WERI-Rb-1 (cell line): ENCODE measurements around the gene LHFPL2.

Source experiments
- DNase-seq: peaks from one replicate; pipeline ENCODE4 v3.0.0-alpha.2; 2020
- H3K27ac ChIP-seq: fragments of 250-450 bp; sonication (Bioruptor Pico); 2 replicates; pipeline ENCODE4 v1.5.1; 2020; ENCODE audit warnings: mild to moderate bottlenecking, moderate library complexity
- H3K27me3 ChIP-seq: fragments of 250-450 bp; sonication (Bioruptor Pico); 2 replicates; pipeline ENCODE4 v1.5.1; 2021; ENCODE audit warnings: mild to moderate bottlenecking, low read depth, moderate library complexity; ENCODE audit not compliant: insufficient read depth, severe bottlenecking
- H3K36me3 ChIP-seq: fragments of 250-450 bp; sonication (Bioruptor Pico); 2 replicates; pipeline ENCODE4 v1.5.1; 2020; ENCODE audit warnings: mild to moderate bottlenecking, moderate library complexity
- H3K4me3 ChIP-seq: 2 replicates; pipeline ENCODE4 v1.5.1; 2011; ENCODE audit warnings: low read depth, mild to moderate bottlenecking, control low read depth, low read length
- H3K9me3 ChIP-seq: fragments of 250-450 bp; sonication (Bioruptor Pico); 2 replicates; pipeline ENCODE4 v1.5.1; 2021; ENCODE audit warnings: mild to moderate bottlenecking, moderate library complexity; ENCODE audit not compliant: severe bottlenecking
- CTCF ChIP-seq: IDR thresholded peaks from 2 replicates; pipeline ENCODE4 v1.5.1; 2011; ENCODE audit warnings: low read depth, mild to moderate bottlenecking, control low read depth, inconsistent platforms, low read length

Gene LHFPL2

GRCh38 chr5:78555870-78556269 lies 92.7 kb downstream of the LHFPL2 start:
- TF ChIP-seq CTCF, result 0 out of 2 replicates have a peak, but pooled peaks have one; percentile 27
- DNase-seq, result no peak
- Histone ChIP-seq H3K9me3 (no peaks in the 10 kb centered on the region), H3K27me3 (no peaks in the 10 kb centered on the region), H3K36me3 (no peaks in the 10 kb centered on the region; the same call in 1 of the 2 replicates), H3K4me3 (no peak overlapping the region), H3K27ac (no peak overlapping the region)

GRCh38 chr5:78554670-78555069 lies 93.9 kb downstream of the LHFPL2 start:
- H3K27ac ChIP-seq, result no peak overlapping the region
- no peak overlapping the region for H3K4me3 ChIP-seq
- TF ChIP-seq CTCF, result no peak
- peaks cover under 1% of the 10 kb centered on the region for H3K36me3 ChIP-seq
- H3K27me3 ChIP-seq, result no peaks in the 10 kb centered on the region
- no peak for DNase-seq
- no peaks in the 10 kb centered on the region for H3K9me3 ChIP-seq

DNA sequence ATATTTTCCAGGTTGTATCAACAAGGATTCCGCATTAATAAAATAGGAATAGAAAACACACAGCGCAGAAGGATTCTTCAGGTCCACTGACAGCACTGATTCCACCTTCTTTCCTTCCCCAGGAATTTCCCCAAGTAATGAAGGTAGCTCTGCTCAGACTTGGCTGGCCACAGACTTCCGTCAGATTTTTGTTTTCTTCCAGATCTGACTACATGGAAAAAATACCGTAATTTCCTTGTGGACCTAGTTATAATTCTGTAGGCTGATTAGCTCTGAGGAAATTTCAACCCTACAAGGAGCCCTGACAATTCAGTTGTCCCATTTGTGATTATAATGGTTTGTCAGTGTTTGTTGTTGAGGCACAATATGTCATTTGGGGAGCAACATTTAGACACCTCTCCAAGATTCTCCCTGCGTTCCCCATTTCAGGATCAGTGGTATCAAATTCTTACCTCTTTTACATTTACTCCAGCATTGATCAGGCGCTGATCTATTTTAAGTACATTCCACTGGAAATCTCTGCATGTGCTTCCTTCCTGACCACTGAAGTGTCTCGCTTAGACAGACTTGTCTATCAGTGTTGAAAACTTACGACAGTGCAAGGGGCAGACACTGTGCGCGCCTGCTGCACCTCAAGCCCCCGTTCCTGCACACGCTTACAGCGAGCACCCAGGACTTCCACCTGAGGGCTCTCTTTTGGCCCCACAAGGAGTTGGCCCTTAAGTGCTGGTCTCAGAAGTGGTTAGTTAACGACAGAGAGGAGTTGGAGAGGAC lies 94.8 kb downstream of the LHFPL2 start:
- no peaks in the 10 kb centered on the region for H3K27me3 ChIP-seq
- H3K36me3 ChIP-seq, result peaks cover 3% of the 10 kb centered on the region; the same call in 1 of the 2 replicates

DNA sequence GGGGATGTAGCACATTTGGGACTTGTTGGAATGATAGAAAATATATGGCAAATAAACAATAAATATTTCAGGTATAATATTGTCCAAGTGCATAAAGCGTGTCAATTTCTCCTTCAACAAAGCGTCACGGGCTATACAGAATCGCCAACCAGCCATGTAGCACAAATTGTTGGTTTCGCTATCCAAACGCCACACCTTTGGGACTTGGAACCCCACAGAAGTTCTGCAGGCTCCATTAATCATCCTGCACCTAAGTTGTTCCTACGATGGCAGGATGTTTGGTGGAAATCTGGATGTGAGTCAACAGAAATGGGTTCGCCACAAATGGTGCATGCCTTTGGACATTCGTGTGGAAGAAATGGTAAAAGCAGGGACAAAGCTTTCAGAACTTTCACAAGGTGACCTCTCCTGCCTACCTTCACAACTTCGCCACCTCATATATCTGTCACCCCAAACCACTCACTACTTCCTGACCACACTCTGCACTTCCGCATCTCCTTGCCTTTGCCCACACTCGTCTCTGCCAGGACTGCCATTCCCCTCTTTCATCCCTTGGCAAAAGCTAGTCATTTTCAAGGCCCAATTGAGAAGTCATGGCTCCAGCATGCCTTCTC lies 95.7 kb downstream of the LHFPL2 start:
- Histone ChIP-seq H3K4me3 (no peak overlapping the region), H3K36me3 (peaks cover 3% of the 10 kb centered on the region), H3K27me3 (no peaks in the 10 kb centered on the region), H3K27ac (no peak overlapping the region), H3K9me3 (no peaks in the 10 kb centered on the region)
- TF ChIP-seq CTCF, result no peak
- DNase-seq, result no peak

More for the DNA sequence above, 94.8 kb downstream of the LHFPL2 start:
- Histone ChIP-seq H3K4me3 (no peak overlapping the region), H3K9me3 (no peaks in the 10 kb centered on the region), H3K27ac (no peak overlapping the region)
- DNase-seq, result no peak
- TF ChIP-seq CTCF, result no peak

- TF ChIP-seq CTCF, result no peak
- Histone ChIP-seq H3K27ac (no peak overlapping the region), H3K36me3 (peaks cover 3% of the 10 kb centered on the region), H3K4me3 (no peak overlapping the region), H3K9me3 (no peaks in the 10 kb centered on the region), H3K27me3 (no peaks in the 10 kb centered on the region)
- DNase-seq, result no peak
These were observed 97.7 kb downstream of the LHFPL2 start for GRCh38 chr5:78550891-78551290.
